Measurements from ENCODE around the gene PPP1R3D. TPM values are rescaled to one million over a fixed set of nuclear protein-coding genes. Genes with fewer than 3 reads are reported as not detected.
A peak's percentile ranks its signal among the peaks of the same experiment; 100 is the strongest.

PPP1R3D gene
- total and polyA plus RNA-seq, 2 of the 13 experiments (the other 11 are each of a cell fraction or from before 2014, with no cell fraction given), result 1.2 to 3.7 TPM

DNA sequence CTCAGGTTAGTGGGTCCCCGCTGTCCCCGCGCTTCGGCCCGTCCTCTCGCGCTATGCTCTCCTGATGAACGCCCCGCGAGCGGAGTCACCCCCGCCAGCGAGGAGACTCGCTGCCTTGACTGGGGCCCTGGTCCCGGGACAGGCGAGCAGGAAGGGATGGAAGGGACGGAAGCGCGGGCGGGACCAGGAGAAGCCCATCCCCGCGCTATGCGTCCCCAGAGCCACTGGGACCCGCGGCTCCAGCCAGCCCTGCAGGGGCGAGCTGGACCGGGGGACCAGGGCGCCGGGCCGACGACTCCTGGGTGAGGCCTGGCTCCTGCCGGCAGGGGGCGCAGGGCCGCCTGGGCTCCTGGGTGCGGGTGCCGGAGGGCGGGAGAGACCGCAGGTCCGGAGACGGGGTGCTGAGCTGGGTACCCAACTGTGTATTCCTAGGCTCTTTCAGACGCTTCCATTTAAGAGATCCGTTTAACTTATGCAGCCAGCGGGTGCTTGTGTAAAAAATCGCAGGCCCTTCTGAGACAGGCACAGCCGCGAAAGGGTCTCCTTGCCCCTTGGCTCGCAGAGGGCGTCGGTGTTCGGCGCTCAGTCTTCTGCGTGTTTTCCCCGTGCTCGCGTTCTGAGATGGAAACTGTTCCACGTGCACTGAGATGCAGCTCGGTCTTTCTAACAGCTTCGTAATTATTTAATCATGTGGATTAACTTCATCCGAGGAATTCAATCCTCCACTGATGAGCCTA lies 6.1 kb downstream of the PPP1R3D start (continued):
- TF ChIP-seq ZNF318 (CRISPR knock-in tag; IDR thresholded peaks at IDR 0.05) (no peak), ZNF234 (CRISPR knock-in tag; conservative IDR thresholded peaks at IDR 0.05) (no peak), KDM5B (CRISPR knock-in tag; IDR thresholded peaks at IDR 0.05; ENCODE audit: borderline replicate concordance) (peak; percentile 36; the same call in 1 of the 2 replicates), ZNF296 (CRISPR knock-in tag; conservative IDR thresholded peaks at IDR 0.05) (no peak), FOXP1 (IDR thresholded peaks at IDR 0.05) (no peak), FOXP1 (CRISPR knock-in tag; IDR thresholded peaks at IDR 0.05) (no peak), ZBTB4 (CRISPR knock-in tag; IDR thresholded peaks at IDR 0.05; ENCODE audit: borderline replicate concordance) (no peak), SMAD3 (CRISPR knock-in tag; IDR thresholded peaks at IDR 0.05) (no peak)
- TF ChIP-seq, protein P1, sequence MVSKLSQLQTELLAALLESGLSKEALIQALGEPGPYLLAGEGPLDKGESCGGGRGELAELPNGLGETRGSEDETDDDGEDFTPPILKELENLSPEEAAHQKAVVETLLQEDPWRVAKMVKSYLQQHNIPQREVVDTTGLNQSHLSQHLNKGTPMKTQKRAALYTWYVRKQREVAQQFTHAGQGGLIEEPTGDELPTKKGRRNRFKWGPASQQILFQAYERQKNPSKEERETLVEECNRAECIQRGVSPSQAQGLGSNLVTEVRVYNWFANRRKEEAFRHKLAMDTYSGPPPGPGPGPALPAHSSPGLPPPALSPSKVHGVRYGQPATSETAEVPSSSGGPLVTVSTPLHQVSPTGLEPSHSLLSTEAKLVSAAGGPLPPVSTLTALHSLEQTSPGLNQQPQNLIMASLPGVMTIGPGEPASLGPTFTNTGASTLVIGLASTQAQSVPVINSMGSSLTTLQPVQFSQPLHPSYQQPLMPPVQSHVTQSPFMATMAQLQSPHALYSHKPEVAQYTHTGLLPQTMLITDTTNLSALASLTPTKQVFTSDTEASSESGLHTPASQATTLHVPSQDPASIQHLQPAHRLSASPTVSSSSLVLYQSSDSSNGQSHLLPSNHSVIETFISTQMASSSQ (IDR thresholded peaks at IDR 0.05; ENCODE audit: low read depth), result no peak
- TF ChIP-seq, protein P1 (CRISPR knock-in tag; IDR thresholded peaks at IDR 0.05; ENCODE audit: borderline replicate concordance), result 0 out of 2 replicates have a peak, but pooled peaks have one; percentile 42
- TF ChIP-seq, protein P2, sequence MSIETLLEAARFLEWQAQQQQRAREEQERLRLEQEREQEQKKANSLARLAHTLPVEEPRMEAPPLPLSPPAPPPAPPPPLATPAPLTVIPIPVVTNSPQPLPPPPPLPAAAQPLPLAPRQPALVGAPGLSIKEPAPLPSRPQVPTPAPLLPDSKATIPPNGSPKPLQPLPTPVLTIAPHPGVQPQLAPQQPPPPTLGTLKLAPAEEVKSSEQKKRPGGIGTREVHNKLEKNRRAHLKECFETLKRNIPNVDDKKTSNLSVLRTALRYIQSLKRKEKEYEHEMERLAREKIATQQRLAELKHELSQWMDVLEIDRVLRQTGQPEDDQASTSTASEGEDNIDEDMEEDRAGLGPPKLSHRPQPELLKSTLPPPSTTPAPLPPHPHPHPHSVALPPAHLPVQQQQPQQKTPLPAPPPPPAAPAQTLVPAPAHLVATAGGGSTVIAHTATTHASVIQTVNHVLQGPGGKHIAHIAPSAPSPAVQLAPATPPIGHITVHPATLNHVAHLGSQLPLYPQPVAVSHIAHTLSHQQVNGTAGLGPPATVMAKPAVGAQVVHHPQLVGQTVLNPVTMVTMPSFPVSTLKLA (IDR thresholded peaks at IDR 0.05), result no peak

All from HepG2 (cell line).